Esophagus squamous epithelium (tissue), 4 donors: ENCODE data around the gene STX8.

Experiments
- CTCF ChIP-seq, 6 experiments: fragments of 450-650 bp in 4 of 6; fragments of 200-600 bp in 2 of 6; sonication (generic) in 2 of 6; IDR thresholded peaks; one replicate each; pipeline ENCODE4 v1.5.1; 2016 to 2019; ENCODE audit warnings: antibody characterized with exemption in 6 of 6, mild to moderate bottlenecking in 4 of 6, moderate library complexity in 4 of 6
- POLR2A ChIP-seq, 4 donors: fragments of 450-650 bp; IDR thresholded peaks; one replicate each; pipeline ENCODE4 v1.6.1; 2017; ENCODE audit warnings: antibody characterized with exemption in 4 of 4, mild to moderate bottlenecking in 4 of 4, moderate library complexity in 3 of 4

- no peak for TF ChIP-seq CTCF (IDR thresholded peaks at IDR 0.05)
- TF ChIP-seq POLR2A (IDR thresholded peaks at IDR 0.05), result no peak
These were observed 318.6 kb downstream of the STX8 start for GRCh38 chr17:9256751-9257629.
